Measurements from ENCODE around the gene SLAMF7. TPM values are rescaled to one million over a fixed set of nuclear protein-coding genes. Genes with fewer than 3 reads are reported as not detected.

Gene SLAMF7
- total and polyA plus RNA-seq, 2 of the 13 experiments (the other 11 are each of a cell fraction or from before 2014, with no cell fraction given), result not detected

GRCh38 chr1:160726498-160727315, 12.3 kb upstream of the SLAMF7 start (continued):
- TF ChIP-seq ZGPAT (CRISPR knock-in tag; IDR thresholded peaks at IDR 0.05) (no peak), DDIT3 (CRISPR knock-in tag; IDR thresholded peaks at IDR 0.05) (no peak), TMF1 (CRISPR knock-in tag; IDR thresholded peaks at IDR 0.05; ENCODE audit: low read depth) (no peak), DNMT3B (CRISPR knock-in tag; conservative IDR thresholded peaks at IDR 0.05) (no peak)

- TF ChIP-seq DZIP1 (CRISPR knock-in tag; IDR thresholded peaks at IDR 0.05) (no peak), DPF2 (CRISPR knock-in tag; IDR thresholded peaks at IDR 0.05; ENCODE audit: borderline replicate concordance, low read depth) (no peak), AHDC1 (CRISPR knock-in tag; IDR thresholded peaks at IDR 0.05; ENCODE audit: borderline replicate concordance) (no peak), ZNF746 (CRISPR knock-in tag; IDR thresholded peaks at IDR 0.05) (no peak), ZSCAN5A (CRISPR knock-in tag; IDR thresholded peaks at IDR 0.05; ENCODE audit: borderline replicate concordance) (no peak), TAF1 (CRISPR knock-in tag; IDR thresholded peaks at IDR 0.05) (no peak)
- no peaks in the 10 kb centered on the region for H3K79me2 ChIP-seq (ENCODE audit: insufficient read depth, low read length)
- no peaks in the 10 kb centered on the region for H3K9me3 ChIP-seq (ENCODE audit: low read length)
- no peak overlapping the region for H3K27ac ChIP-seq (ENCODE audit: extremely low read length, insufficient read depth, low read length)
- ChIA-PET POLR2A (no interaction called here), CTCF (ENCODE audit: low intra/inter-chr PET ratio, low total read pairs) (interaction anchor here (1.7 to 2.4 kb wide), 3 partner anchors 41 to 224 kb away, joined by 6 to 19 read pairs (median 7); no protein-coding TSS in a partner anchor)
- no peak overlapping the region for H2AFZ ChIP-seq (ENCODE audit: low read length)
- H3K27me3 ChIP-seq (ENCODE audit: control insufficient read depth in 1 of 2, insufficient read depth in 2 of 2, low read length in 2 of 2), result no peaks in the 10 kb centered on the region; a peak in 2 of 5 replicates
- FAIRE-seq, result no peak
- H4K20me1 ChIP-seq (ENCODE audit: insufficient read depth, low read length), result no peaks in the 10 kb centered on the region
- intact Hi-C loops (cut with micrococcal nuclease; ENCODE audit: unreplicated experiment), result loop anchor here (1.0 to 2.0 kb wide), 3 partner anchors 42 to 224 kb away; no protein-coding TSS in a partner anchor
- H3K36me3 ChIP-seq (replicated peaks in 1 of 2; ENCODE audit: control insufficient read depth in 1 of 2, insufficient read depth in 2 of 2, low read length in 2 of 2), result no peaks in the 10 kb centered on the region
- in situ Hi-C loops (cut with HindIII; ENCODE audit: extremely low pct_ligation_motif_present, low pct_unique_long_range_greater_than_20kb), result loop anchor here (10.0 kb wide), 1 partner anchor 228 kb away; the partner anchor contains the start of gene ITLN2
- no peak overlapping the region for H3K9ac ChIP-seq (ENCODE audit: insufficient read depth, low read depth, low read length)
- peaks cover 12% of the 10 kb centered on the region for H3K4me1 ChIP-seq (ENCODE audit: insufficient read depth, low read length)
- H3K4me2 ChIP-seq (ENCODE audit: low read depth, low read length), result no peak overlapping the region
- DNase-seq (ENCODE audit: low spot score), result no peak
- no peak for ATAC-seq
- H3K4me3 ChIP-seq (replicated peaks in 1 of 3; ENCODE audit: insufficient read depth in 1 of 3, low read depth in 2 of 3, low read length in 3 of 3), result no peak overlapping the region
- no TSS peak for BruUV-seq (replicated peaks)
Observed at GRCh38 chr1:160727316-160727640, 11.8 kb upstream of the SLAMF7 start.
